Activated T-helper 17 cell treated with anti-CD3 and anti-CD28 coated beads, Interleukin-2, amount 50 U/mL, for 72 hours (primary cell): ENCODE data around the gene HAVCR1. TPM values are rescaled to one million over a fixed set of nuclear protein-coding genes. Genes with fewer than 3 reads are reported as not detected.
A peak's percentile ranks its signal among the peaks of the same experiment; 100 is the strongest.
"Not testable (repeated sequence)": the region's sequence is repeated elsewhere in the genome, so short reads cannot be mapped to it uniquely, and the experiment has no call there.

Source experiments
- ATAC-seq: fragments of 150-1000 bp; cut with Tn5 transposase; replicated peaks from 2 replicates; pipeline ENCODE4 v1.10.0; 2021; ENCODE audit warnings: mild to moderate bottlenecking, moderate library complexity
- H3K27ac Mint-ChIP-seq: one replicate; pipeline ENCODE4 v1.8.0; 2022; ENCODE audit warnings: mixed read lengths
- H3K27me3 Mint-ChIP-seq: one replicate; pipeline ENCODE4 v1.8.0; 2022; ENCODE audit warnings: mixed read lengths
- H3K36me3 Mint-ChIP-seq: one replicate; pipeline ENCODE4 v1.8.0; 2022; ENCODE audit warnings: low read depth, mild to moderate bottlenecking, mixed read lengths
- H3K4me1 Mint-ChIP-seq: one replicate; pipeline ENCODE4 v1.8.0; 2022; ENCODE audit warnings: mixed read lengths
- H3K4me3 Mint-ChIP-seq: one replicate; pipeline ENCODE4 v1.8.0; 2022; ENCODE audit warnings: mild to moderate bottlenecking, mixed read lengths
- H3K9me3 Mint-ChIP-seq: one replicate; pipeline ENCODE4 v1.8.0; 2022; ENCODE audit warnings: mixed read lengths
- total RNA-seq, 2 donors: library from RNA; stranded (reverse); gene quantifications; one replicate each; pipeline ENCODE4 v1.2.3, GENCODE V29; 2022

Gene HAVCR1
- total RNA-seq, 2 donors from 2014 or later = 1.5 TPM; not detected in 1

GRCh38 chr5:157033071-157033583 is 25.8 kb downstream of the HAVCR1 start:
- Mint-ChIP-seq H3K36me3 (no peaks in the 10 kb centered on the region), H3K27me3 (no peaks in the 10 kb centered on the region), H3K27ac (peak overlapping the region; percentile 26), H3K9me3 (no peaks in the 10 kb centered on the region), H3K4me3 (no peak overlapping the region), H3K4me1 (no peaks in the 10 kb centered on the region)
- ATAC-seq = peak; percentile 16

- Mint-ChIP-seq H3K4me1 (no peaks in the 10 kb centered on the region), H3K4me3 (no peak overlapping the region), H3K9me3 (no peaks in the 10 kb centered on the region), H3K27ac (no peak overlapping the region), H3K27me3 (no peaks in the 10 kb centered on the region), H3K36me3 (no peaks in the 10 kb centered on the region)
- peak; percentile 71 for ATAC-seq
These were observed 28.2 kb downstream of the HAVCR1 start for GRCh38 chr5:157030692-157031091.

GRCh38 chr5:157029457-157029856 is 29.5 kb downstream of the HAVCR1 start:
- no peak overlapping the region for H3K27ac Mint-ChIP-seq
- no peaks in the 10 kb centered on the region for H3K27me3 Mint-ChIP-seq
- peaks cover 10% of the 10 kb centered on the region for H3K4me1 Mint-ChIP-seq
- no peak overlapping the region for H3K4me3 Mint-ChIP-seq
- H3K9me3 Mint-ChIP-seq = no peaks in the 10 kb centered on the region
- no peak for ATAC-seq
- peaks cover 6% of the 10 kb centered on the region for H3K36me3 Mint-ChIP-seq

GRCh38 chr5:157027663-157028062 is 31.3 kb downstream of the HAVCR1 start:
- H3K4me1 Mint-ChIP-seq = peaks cover 11% of the 10 kb centered on the region
- peak; percentile 5 for ATAC-seq
- not testable (repeated sequence) for H3K27me3 Mint-ChIP-seq, H3K36me3 Mint-ChIP-seq, H3K9me3 Mint-ChIP-seq, H3K27ac Mint-ChIP-seq, H3K4me3 Mint-ChIP-seq

- Mint-ChIP-seq H3K4me1 (peaks cover 16% of the 10 kb centered on the region), H3K27me3 (no peaks in the 10 kb centered on the region), H3K9me3 (no peaks in the 10 kb centered on the region), H3K36me3 (peaks cover 6% of the 10 kb centered on the region), H3K27ac (no peak overlapping the region), H3K4me3 (no peak overlapping the region)
- ATAC-seq = no peak
These were observed 32.0 kb downstream of the HAVCR1 start for GRCh38 chr5:157026789-157027424.

- H3K36me3 Mint-ChIP-seq = peaks cover 6% of the 10 kb centered on the region
These were observed 33.7 kb downstream of the HAVCR1 start for GRCh38 chr5:157025093-157025698.

GRCh38 chr5:157024208-157024959 is 34.5 kb downstream of the HAVCR1 start:
- Mint-ChIP-seq H3K4me1 (peaks cover 16% of the 10 kb centered on the region), H3K36me3 (peaks cover 6% of the 10 kb centered on the region), H3K27me3 (no peaks in the 10 kb centered on the region), H3K4me3 (peak overlapping the region; percentile 55), H3K27ac (peak overlapping the region; percentile 82), H3K9me3 (no peaks in the 10 kb centered on the region)
- no peak for ATAC-seq

More at GRCh38 chr5:157025093-157025698, 33.7 kb downstream of the HAVCR1 start:
- peak; percentile 97 for ATAC-seq
- Mint-ChIP-seq H3K9me3 (no peaks in the 10 kb centered on the region), H3K27ac (peak overlapping the region; percentile 82), H3K27me3 (no peaks in the 10 kb centered on the region), H3K4me3 (peak overlapping the region; percentile 55), H3K4me1 (peaks cover 16% of the 10 kb centered on the region)

GRCh38 chr5:157022024-157022423 is 36.9 kb downstream of the HAVCR1 start:
- H3K9me3 Mint-ChIP-seq = peaks cover 6% of the 10 kb centered on the region
- peak overlapping the region; percentile 56 for H3K27ac Mint-ChIP-seq
- H3K4me3 Mint-ChIP-seq = no peak overlapping the region
- peaks cover 16% of the 10 kb centered on the region for H3K4me1 Mint-ChIP-seq
- peaks cover 6% of the 10 kb centered on the region for H3K36me3 Mint-ChIP-seq
- ATAC-seq = no peak
- no peaks in the 10 kb centered on the region for H3K27me3 Mint-ChIP-seq

- H3K27me3 Mint-ChIP-seq = no peaks in the 10 kb centered on the region
- no peak for ATAC-seq
- H3K4me1 Mint-ChIP-seq = peaks cover 16% of the 10 kb centered on the region
- H3K27ac Mint-ChIP-seq = no peak overlapping the region
- H3K4me3 Mint-ChIP-seq = no peak overlapping the region
- peaks cover 6% of the 10 kb centered on the region for H3K36me3 Mint-ChIP-seq
- H3K9me3 Mint-ChIP-seq = peaks cover 6% of the 10 kb centered on the region
These were observed 38.2 kb downstream of the HAVCR1 start for GRCh38 chr5:157020511-157021222.

GRCh38 chr5:157020002-157020401 is 38.9 kb downstream of the HAVCR1 start:
- ATAC-seq = peak; percentile 70
- Mint-ChIP-seq H3K4me1 (peaks cover 12% of the 10 kb centered on the region), H3K4me3 (no peak overlapping the region), H3K27ac (no peak overlapping the region), H3K9me3 (peaks cover 6% of the 10 kb centered on the region), H3K36me3 (peaks cover under 1% of the 10 kb centered on the region), H3K27me3 (no peaks in the 10 kb centered on the region)

GRCh38 chr5:157014143-157014542 is 44.8 kb downstream of the HAVCR1 start:
- ATAC-seq, H3K27me3 Mint-ChIP-seq, H3K9me3 Mint-ChIP-seq, H3K4me1 Mint-ChIP-seq, H3K36me3 Mint-ChIP-seq, H3K27ac Mint-ChIP-seq, H3K4me3 Mint-ChIP-seq: not testable (repeated sequence)

- no peak for ATAC-seq
- peaks cover 5% of the 10 kb centered on the region for H3K27me3 Mint-ChIP-seq
- H3K4me3 Mint-ChIP-seq = no peak overlapping the region
- no peaks in the 10 kb centered on the region for H3K9me3 Mint-ChIP-seq
- H3K4me1 Mint-ChIP-seq = peaks cover 4% of the 10 kb centered on the region
- H3K27ac Mint-ChIP-seq = no peak overlapping the region
- no peaks in the 10 kb centered on the region for H3K36me3 Mint-ChIP-seq
These were observed 52.7 kb downstream of the HAVCR1 start for GRCh38 chr5:157006262-157006661.

GRCh38 chr5:157004893-157005551 is 53.9 kb downstream of the HAVCR1 start:
- Mint-ChIP-seq H3K27me3 (peaks cover 5% of the 10 kb centered on the region), H3K36me3 (no peaks in the 10 kb centered on the region), H3K27ac (no peak overlapping the region), H3K4me3 (no peak overlapping the region), H3K9me3 (peaks cover 4% of the 10 kb centered on the region), H3K4me1 (peaks cover 4% of the 10 kb centered on the region)
- peak; percentile 89 for ATAC-seq

GRCh38 chr5:156991714-156992113 is 67.2 kb downstream of the HAVCR1 start:
- H3K9me3 Mint-ChIP-seq = no peaks in the 10 kb centered on the region
- H3K36me3 Mint-ChIP-seq = no peaks in the 10 kb centered on the region
- ATAC-seq = no peak
- H3K4me1 Mint-ChIP-seq = no peaks in the 10 kb centered on the region
- H3K27me3 Mint-ChIP-seq = peaks cover 6% of the 10 kb centered on the region
- no peak overlapping the region for H3K27ac Mint-ChIP-seq
- H3K4me3 Mint-ChIP-seq = no peak overlapping the region
